ENCODE results near the gene TCF23.

DNA sequence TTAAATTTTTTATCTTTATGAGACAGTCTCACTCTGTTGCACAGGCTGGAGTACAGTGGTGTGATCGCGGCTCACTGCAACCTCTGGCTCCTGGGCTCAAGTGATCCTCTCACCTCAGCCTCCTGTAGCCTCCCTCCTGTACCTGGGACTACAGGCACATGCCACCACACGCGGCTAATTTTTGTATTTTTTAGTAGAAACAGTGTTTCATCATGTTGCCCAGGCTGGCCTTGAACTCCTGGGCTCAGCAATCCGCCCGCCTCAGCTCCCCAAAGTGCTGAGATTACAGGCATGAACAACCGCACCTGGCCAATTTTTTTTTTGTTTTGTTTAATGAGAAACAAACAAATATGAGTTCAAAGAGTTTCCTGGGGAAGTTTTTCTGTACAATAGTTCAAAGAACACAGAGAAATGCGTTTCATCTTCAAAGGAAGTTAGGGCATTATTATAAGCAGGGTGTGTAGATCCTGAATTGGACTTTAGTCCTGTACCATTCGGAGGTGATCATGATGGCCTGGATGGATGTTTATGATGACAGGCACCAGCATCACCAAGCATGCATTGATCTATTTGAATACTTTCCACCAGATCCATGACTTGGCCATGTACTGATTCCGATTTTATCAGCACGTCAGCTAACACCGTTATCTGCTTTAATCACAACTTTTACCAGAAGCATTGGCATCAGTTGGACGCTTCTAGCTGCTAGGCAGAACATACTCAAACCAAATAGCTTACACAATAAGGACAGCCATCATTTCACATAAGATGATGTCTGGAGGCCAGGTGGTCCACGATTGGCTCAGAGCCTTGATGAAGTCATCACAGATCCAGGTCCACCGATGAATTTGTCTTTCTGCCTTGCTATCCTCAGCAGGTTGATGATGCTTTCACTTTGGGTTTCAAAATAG lies 28.9 kb downstream of the TCF23 start:
- TF ChIP-seq CTCF (conservative IDR thresholded peaks at IDR 0.05; ENCODE audit: low read depth, low read length) (no peak), POLR2A (IDR thresholded peaks at IDR 0.05; ENCODE audit: low read depth, low read length) (no peak)
